MM.1S (cell line): Measurements from ENCODE around the gene TTLL5.

Experiments used
- DNase-seq: peaks from one replicate; pipeline ENCODE4 v3.0.0-alpha.2; 2015
- H2AFZ ChIP-seq: fragments of 300-600 bp; sonication (generic); 2 replicates; pipeline ENCODE4 v1.6.0; 2016; ENCODE audit warnings: antibody characterized with exemption, low read length
- H3F3A ChIP-seq: fragments of 300-600 bp; sonication (generic); 2 replicates; pipeline ENCODE4 v1.6.1; 2016; ENCODE audit warnings: mild to moderate bottlenecking, antibody characterized with exemption, low read length, moderate library complexity, mixed read lengths; ENCODE audit not compliant: insufficient read depth
- H3K27ac ChIP-seq: fragments of 300-600 bp; sonication (generic); 2 replicates; pipeline ENCODE4 v1.5.1; 2016; ENCODE audit warnings: mild to moderate bottlenecking, low read length
- H3K27me3 ChIP-seq: fragments of 300-600 bp; sonication (generic); replicated peaks from 2 replicates; pipeline ENCODE4 v1.6.0; 2016; ENCODE audit warnings: low read length; ENCODE audit not compliant: insufficient read depth
- H3K36me3 ChIP-seq: fragments of 300-600 bp; sonication (generic); replicated peaks from 2 replicates; pipeline ENCODE4 v1.6.1; 2016; ENCODE audit warnings: mild to moderate bottlenecking, low read length, mixed read lengths; ENCODE audit not compliant: insufficient read depth
- H3K4me1 ChIP-seq: fragments of 300-600 bp; sonication (generic); 2 replicates; pipeline ENCODE4 v1.6.1; 2016; ENCODE audit warnings: low read length, mixed read lengths
- H3K4me2 ChIP-seq: fragments of 300-600 bp; sonication (generic); 2 replicates; pipeline ENCODE4 v1.6.0; 2016; ENCODE audit warnings: low read depth, low read length
- H3K4me3 ChIP-seq: fragments of 300-600 bp; sonication (generic); 2 replicates; pipeline ENCODE4 v1.5.1; 2016; ENCODE audit warnings: low read length, mixed read lengths
- H3K79me2 ChIP-seq: fragments of 300-600 bp; sonication (generic); 2 replicates; pipeline ENCODE4 v1.6.1; 2016; ENCODE audit warnings: mixed run types, low read length, mixed read lengths
- H3K9ac ChIP-seq: fragments of 300-600 bp; sonication (generic); 2 replicates; pipeline ENCODE4 v1.6.1; 2016; ENCODE audit warnings: low read length, mixed read lengths
- H3K9me2 ChIP-seq: fragments of 300-600 bp; sonication (generic); replicated peaks from 2 replicates; pipeline ENCODE4 v1.6.1; 2016; ENCODE audit warnings: mild to moderate bottlenecking, low read length, mixed read lengths; ENCODE audit not compliant: insufficient read depth
- H3K9me3 ChIP-seq: fragments of 300-600 bp; sonication (generic); replicated peaks from 2 replicates; pipeline ENCODE4 v1.6.1; 2016; ENCODE audit warnings: mild to moderate bottlenecking, low read length, mixed read lengths; ENCODE audit not compliant: insufficient read depth
- H4K20me1 ChIP-seq: fragments of 300-600 bp; sonication (generic); 2 replicates; pipeline ENCODE4 v1.6.1; 2016; ENCODE audit warnings: mild to moderate bottlenecking, low read length, moderate library complexity, mixed read lengths; ENCODE audit not compliant: insufficient read depth
- CTCF ChIP-seq: fragments of 300-600 bp; sonication (generic); IDR thresholded peaks from 2 replicates; pipeline ENCODE4 v1.5.1; 2016; ENCODE audit warnings: antibody characterized with exemption, low read length, mixed read lengths
- EZH2 ChIP-seq: fragments of 300-600 bp; sonication (generic); optimal IDR thresholded peaks from 2 replicates; pipeline ENCODE3; 2017; ENCODE audit warnings: low read depth, mild to moderate bottlenecking, antibody characterized with exemption, low read length, mixed read lengths
- EZH2phosphoT487 ChIP-seq: fragments of 300-600 bp; sonication (generic); IDR thresholded peaks from 2 replicates; pipeline ENCODE4 v1.6.1; 2018; ENCODE audit warnings: antibody characterized with exemption, low read length

The TTLL5 gene

GRCh38 chr14:75969891-75970290 is 308.8 kb downstream of the TTLL5 start:
- H3K4me3 ChIP-seq = no peak overlapping the region
- H3K9me3 ChIP-seq = no peaks in the 10 kb centered on the region
- no peak overlapping the region for H3K27ac ChIP-seq
- H3K9me2 ChIP-seq = no peaks in the 10 kb centered on the region
- H3F3A ChIP-seq = no peaks in the 10 kb centered on the region
- H2AFZ ChIP-seq = no peak overlapping the region
- no peaks in the 10 kb centered on the region for H3K27me3 ChIP-seq
- no peak overlapping the region for H3K4me2 ChIP-seq
- TF ChIP-seq EZH2 = no peak
- TF ChIP-seq CTCF = no peak
- no peak for TF ChIP-seq EZH2phosphoT487
- H3K9ac ChIP-seq = no peak overlapping the region
- no peaks in the 10 kb centered on the region for H3K4me1 ChIP-seq
- no peaks in the 10 kb centered on the region for H3K79me2 ChIP-seq
- no peaks in the 10 kb centered on the region for H4K20me1 ChIP-seq
- DNase-seq = no peak
- no peaks in the 10 kb centered on the region for H3K36me3 ChIP-seq

DNA sequence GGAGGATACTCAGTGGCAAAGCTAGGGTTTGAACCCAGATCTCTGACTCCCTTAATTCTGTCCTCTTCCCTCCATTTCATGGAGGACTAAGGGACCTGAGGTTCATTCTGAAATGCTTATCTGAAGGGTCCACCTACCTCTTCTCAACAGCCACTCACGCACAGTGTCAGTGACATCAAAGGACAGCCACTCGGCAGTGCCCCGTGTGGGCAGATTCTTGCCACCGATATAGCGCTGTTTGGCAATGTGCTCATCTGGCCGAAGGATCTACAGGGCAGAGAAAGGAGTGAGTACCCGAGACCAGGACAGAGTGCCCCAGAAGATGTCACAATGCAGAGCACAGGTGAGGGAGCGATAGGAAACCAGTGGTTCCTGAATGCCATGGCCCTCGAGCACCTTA is 309.9 kb downstream of the TTLL5 start:
- Histone ChIP-seq H3K4me3 (no peak overlapping the region), H3K36me3 (no peaks in the 10 kb centered on the region), H3F3A (no peaks in the 10 kb centered on the region), H3K9me2 (no peaks in the 10 kb centered on the region), H3K27me3 (no peaks in the 10 kb centered on the region), H3K4me2 (no peak overlapping the region), H3K9me3 (no peaks in the 10 kb centered on the region), H3K27ac (no peak overlapping the region), H3K4me1 (no peaks in the 10 kb centered on the region), H3K79me2 (no peaks in the 10 kb centered on the region), H2AFZ (no peak overlapping the region), H3K9ac (no peak overlapping the region), H4K20me1 (no peaks in the 10 kb centered on the region)
- no peak for DNase-seq
- TF ChIP-seq CTCF (no peak), EZH2 (no peak), EZH2phosphoT487 (no peak)

GRCh38 chr14:75971509-75971908 is 310.5 kb downstream of the TTLL5 start:
- Histone ChIP-seq H3K36me3 (no peaks in the 10 kb centered on the region), H3K4me2 (no peak overlapping the region), H3K9ac (no peak overlapping the region), H3K27ac (no peak overlapping the region), H3K9me2 (no peaks in the 10 kb centered on the region), H3K4me1 (no peaks in the 10 kb centered on the region), H3K27me3 (no peaks in the 10 kb centered on the region), H3K4me3 (no peak overlapping the region), H2AFZ (no peak overlapping the region), H3F3A (no peaks in the 10 kb centered on the region), H3K79me2 (no peaks in the 10 kb centered on the region), H4K20me1 (no peaks in the 10 kb centered on the region), H3K9me3 (no peaks in the 10 kb centered on the region)
- no peak for TF ChIP-seq CTCF
- no peak for DNase-seq
